GM03348 (cell line): ENCODE measurements around the gene ASB2.

Source experiments
- DNase-seq: peaks from one replicate; pipeline ENCODE4 v3.0.0; 2012; ENCODE audit warnings: low spot score

The ASB2 gene

GRCh38 chr14:93946541-93947090 lies 29.8 kb downstream of the ASB2 start:
- DNase-seq: no peak

GRCh38 chr14:93946104-93946503 lies 30.3 kb downstream of the ASB2 start:
- no peak for DNase-seq

GRCh38 chr14:93945070-93945399 lies 31.3 kb downstream of the ASB2 start:
- DNase-seq: no peak

GRCh38 chr14:93944348-93945069 lies 31.9 kb downstream of the ASB2 start:
- DNase-seq: no peak

- no peak for DNase-seq
Observed at GRCh38 chr14:93943930-93944329, 32.4 kb downstream of the ASB2 start.

GRCh38 chr14:93943052-93943451 lies 33.3 kb downstream of the ASB2 start:
- no peak for DNase-seq

GRCh38 chr14:93941293-93941910 lies 35.0 kb downstream of the ASB2 start:
- no peak for DNase-seq

GRCh38 chr14:93940437-93940836 lies 35.9 kb downstream of the ASB2 start:
- no peak for DNase-seq

GRCh38 chr14:93939304-93940229 lies 36.8 kb downstream of the ASB2 start:
- peak; percentile 96 for DNase-seq

GRCh38 chr14:93938751-93939303 lies 37.5 kb downstream of the ASB2 start:
- DNase-seq: no peak

- DNase-seq: no peak
Observed at GRCh38 chr14:93937519-93937918, 38.9 kb downstream of the ASB2 start.

- no peak for DNase-seq
Observed at GRCh38 chr14:93936926-93937325, 39.4 kb downstream of the ASB2 start.

- DNase-seq: peak; percentile 39
Observed at GRCh38 chr14:93936245-93936644, 40.1 kb downstream of the ASB2 start.

- DNase-seq: no peak
Observed at GRCh38 chr14:93935213-93935612, 41.2 kb downstream of the ASB2 start.

- no peak for DNase-seq
Observed at GRCh38 chr14:93932642-93933041, 43.7 kb downstream of the ASB2 start.

GRCh38 chr14:93930989-93931307 lies 45.4 kb downstream of the ASB2 start:
- no peak for DNase-seq

- no peak for DNase-seq
Observed at GRCh38 chr14:93930296-93930988, 45.9 kb downstream of the ASB2 start.

GRCh38 chr14:93929657-93930056 lies 46.7 kb downstream of the ASB2 start:
- no peak for DNase-seq

- no peak for DNase-seq
Observed at GRCh38 chr14:93929048-93929535, 47.3 kb downstream of the ASB2 start.

GRCh38 chr14:93928184-93929047 lies 48.0 kb downstream of the ASB2 start:
- no peak for DNase-seq

GRCh38 chr14:93927800-93928145 lies 48.6 kb downstream of the ASB2 start:
- DNase-seq: no peak
